ENCODE measurements around the gene ARHGAP28.

ARHGAP28 gene

GRCh38 chr18:6851480-6851879, 122.0 kb downstream of the ARHGAP28 start:
- ChIA-PET CTCF (interaction anchor here (0.8 kb wide), 1 partner anchor 18 kb away, joined by 3 read pairs; no protein-coding TSS in a partner anchor), POLR2A (no interaction called here)
- no peak for TF ChIP-seq CTCF (IDR thresholded peaks at IDR 0.05; ENCODE audit: control extremely low read depth, extremely low read depth, low read depth, missing control alignments)
- no peak for DNase-seq (ENCODE audit: extremely low spot score)

GRCh38 chr18:6854811-6855210, 125.3 kb downstream of the ARHGAP28 start:
- no peak for TF ChIP-seq CTCF (IDR thresholded peaks at IDR 0.05; ENCODE audit: control extremely low read depth, extremely low read depth, low read depth, missing control alignments)
- no peak for DNase-seq (ENCODE audit: extremely low spot score)
- ChIA-PET CTCF (no interaction called here), POLR2A (no interaction called here)

- DNase-seq (ENCODE audit: extremely low spot score): no peak
- no peak for TF ChIP-seq CTCF (IDR thresholded peaks at IDR 0.05; ENCODE audit: control extremely low read depth, extremely low read depth, low read depth, missing control alignments)
- POLR2A ChIA-PET: no interaction called here
- CTCF ChIA-PET: interaction anchor here (0.7 to 1.3 kb wide), 3 partner anchors 9 to 35 kb away, joined by 3 to 4 read pairs (median 3); no protein-coding TSS in a partner anchor
Measured at GRCh38 chr18:6855767-6856166, 126.3 kb downstream of the ARHGAP28 start.

GRCh38 chr18:6857300-6857699, 127.8 kb downstream of the ARHGAP28 start:
- ChIA-PET CTCF (interaction anchor here (1.1 kb wide), 1 partner anchor 12 kb away, joined by 3 read pairs; no protein-coding TSS in a partner anchor), POLR2A (no interaction called here)
- no peak for DNase-seq (ENCODE audit: extremely low spot score)
- TF ChIP-seq CTCF (IDR thresholded peaks at IDR 0.05; ENCODE audit: control extremely low read depth, extremely low read depth, low read depth, missing control alignments): no peak

GRCh38 chr18:6859676-6860422, 130.3 kb downstream of the ARHGAP28 start:
- TF ChIP-seq CTCF (IDR thresholded peaks at IDR 0.05; ENCODE audit: control extremely low read depth, extremely low read depth, low read depth, missing control alignments): no peak
- CTCF ChIA-PET: no interaction called here
- DNase-seq (ENCODE audit: extremely low spot score): no peak
- POLR2A ChIA-PET: no interaction called here

GRCh38 chr18:6860804-6861448, 131.4 kb downstream of the ARHGAP28 start:
- DNase-seq (ENCODE audit: extremely low spot score): no peak
- no peak for TF ChIP-seq CTCF (IDR thresholded peaks at IDR 0.05; ENCODE audit: control extremely low read depth, extremely low read depth, low read depth, missing control alignments)
- ChIA-PET CTCF (interaction anchor here (1.2 kb wide), 1 partner anchor 16 kb away, joined by 3 read pairs; no protein-coding TSS in a partner anchor), POLR2A (no interaction called here)

Measured in GM10248 (cell line).